K562 (cell line): ENCODE measurements around the gene UROS. TPM values are rescaled to one million over a fixed set of nuclear protein-coding genes. Genes with fewer than 3 reads are reported as not detected.
A peak's percentile ranks its signal among the peaks of the same experiment; 100 is the strongest.

ENCODE experiments used
- ARID1B ChIP-seq: fragments of 450-650 bp; IDR thresholded peaks from 2 replicates; pipeline ENCODE4 v1.6.1; 2016; ENCODE audit warnings: antibody characterized with exemption, mild to moderate bottlenecking, inconsistent platforms
- ATF3 ChIP-seq, 2 experiments: fragments of 450-650 bp in 1 of 2; sonication (generic) in 1 of 2; formaldehyde crosslinking in 1 of 2; IDR thresholded peaks in 1 of 2; conservative IDR thresholded peaks in 1 of 2; 2 replicates each; pipeline versions ENCODE4 v1.6.1 to v1.8.1; 2016 to 2023; ENCODE audit warnings: mild to moderate bottlenecking in 2 of 2, moderate library complexity in 2 of 2, inconsistent platforms in 1 of 2, missing genetic modification reagents in 1 of 2
- CAMTA2 ChIP-seq: fragments of 250-450 bp; sonication (Bioruptor Pico); conservative IDR thresholded peaks from 2 replicates; pipeline ENCODE4 v1.5.1; 2022
- CBFA2T3 ChIP-seq: fragments of 450-650 bp; IDR thresholded peaks from 2 replicates; pipeline ENCODE4 v1.6.1; 2017
- CXXC5 ChIP-seq: fragments of 250-450 bp; sonication (Bioruptor Pico); IDR thresholded peaks from 2 replicates; pipeline ENCODE4 v1.8.0; 2022; ENCODE audit warnings: inconsistent platforms, mild to moderate bottlenecking, moderate library complexity
- GATAD2B ChIP-seq: fragments of 450-650 bp; IDR thresholded peaks from 2 replicates; pipeline ENCODE4 v1.6.1; 2017; ENCODE audit warnings: mild to moderate bottlenecking, borderline replicate concordance
- HDAC3 ChIP-seq: fragments of 450-650 bp; IDR thresholded peaks from 2 replicates; pipeline ENCODE4 v1.6.1; 2018; ENCODE audit warnings: borderline replicate concordance, mild to moderate bottlenecking, moderate library complexity; ENCODE audit not compliant: partially characterized antibody
- L3MBTL2 ChIP-seq: fragments of 450-650 bp; IDR thresholded peaks from 2 replicates; pipeline ENCODE4 v1.6.1; 2016; ENCODE audit warnings: mild to moderate bottlenecking, moderate library complexity
- MAFK ChIP-seq: IDR thresholded peaks from 2 replicates; pipeline ENCODE4 v1.6.1; 2011; ENCODE audit warnings: low read length, improper control_type of control experiment
- NFIC ChIP-seq: fragments of 450-650 bp; IDR thresholded peaks from 2 replicates; pipeline ENCODE4 v1.6.1; 2017; ENCODE audit warnings: mild to moderate bottlenecking, inconsistent platforms
- POLR2B ChIP-seq: fragments of 450-650 bp; IDR thresholded peaks from 2 replicates; pipeline ENCODE4 v1.6.1; 2018; ENCODE audit warnings: low read depth; ENCODE audit not compliant: partially characterized antibody
- PPARD ChIP-seq: fragments of 250-450 bp; sonication (Bioruptor Pico); IDR thresholded peaks from 2 replicates; pipeline ENCODE4 v1.8.0; 2022; ENCODE audit warnings: inconsistent platforms, mild to moderate bottlenecking, moderate library complexity
- RCOR1 ChIP-seq, 2 experiments: IDR thresholded peaks; 2 replicates each; pipeline ENCODE4 v1.6.1; 2012; ENCODE audit warnings: low read depth in 2 of 2, low read length in 2 of 2, borderline replicate concordance in 1 of 2, improper control_type of control experiment in 1 of 2
- SMARCA4 ChIP-seq: fragments of 450-650 bp; IDR thresholded peaks from 2 replicates; pipeline ENCODE4 v1.6.1; 2016
- SRSF1 ChIP-seq: fragments of 200-400 bp; formaldehyde crosslinking; IDR thresholded peaks from 2 replicates; pipeline ENCODE4 v1.6.1; 2017; ENCODE audit warnings: mild to moderate bottlenecking, low read depth, low read length, moderate library complexity
- TARDBP ChIP-seq: fragments of 450-650 bp; IDR thresholded peaks from 2 replicates; pipeline ENCODE4 v1.6.1; 2016
- YBX1 ChIP-seq: fragments of 450-650 bp; IDR thresholded peaks from 2 replicates; pipeline ENCODE4 v1.7.1; 2016; ENCODE audit warnings: mild to moderate bottlenecking
- ZBTB17 ChIP-seq: fragments of 450-650 bp; formaldehyde crosslinking; IDR thresholded peaks from 2 replicates; pipeline ENCODE4 v1.4.0; 2020; ENCODE audit warnings: mild to moderate bottlenecking
- ZC3H8 ChIP-seq: fragments of 450-650 bp; IDR thresholded peaks from 2 replicates; pipeline ENCODE4 v1.6.1; 2017
- ZNF175 ChIP-seq: fragments of 200-800 bp; sonication (Bioruptor generic); IDR thresholded peaks from 2 replicates; pipeline ENCODE4 v1.6.1; 2016; ENCODE audit warnings: low read depth, mild to moderate bottlenecking, missing genetic modification characterization, missing compliant biosample characterization
- ZNF232 ChIP-seq: sonication (generic); formaldehyde crosslinking; IDR thresholded peaks from 2 replicates; pipeline ENCODE4 v1.8.0; 2022; ENCODE audit warnings: mild to moderate bottlenecking, missing genetic modification reagents
- ZNF586 ChIP-seq: fragments of 450-650 bp; formaldehyde crosslinking; conservative IDR thresholded peaks from 2 replicates; pipeline ENCODE4 v1.4.0; 2020; ENCODE audit warnings: mild to moderate bottlenecking, moderate library complexity
- ZNF639 ChIP-seq, 2 experiments: fragments of 200-800 bp in 1 of 2; sonication (Bioruptor generic) in 1 of 2; sonication (generic) in 1 of 2; formaldehyde crosslinking in 1 of 2; IDR thresholded peaks in 1 of 2; conservative IDR thresholded peaks in 1 of 2; 2 replicates each; pipeline versions ENCODE4 v1.5.0 to v1.6.1; 2016 to 2020; ENCODE audit warnings: missing compliant biosample characterization in 1 of 2, missing genetic modification characterization in 1 of 2, missing genetic modification reagents in 1 of 2
- ZNF740 ChIP-seq, 3 experiments: fragments of 200-800 bp in 1 of 3; sonication (Bioruptor generic) in 1 of 3; sonication (generic) in 1 of 3; formaldehyde crosslinking in 1 of 3; IDR thresholded peaks; 2 replicates each; pipeline versions ENCODE4 v1.6.1 to v1.8.0; 2016 to 2022; ENCODE audit warnings: mild to moderate bottlenecking in 2 of 3, missing compliant biosample characterization in 2 of 3, missing genetic modification characterization in 2 of 3, missing genetic modification reagents in 1 of 3
- ZNF75A ChIP-seq: fragments of 450-650 bp; formaldehyde crosslinking; IDR thresholded peaks from 2 replicates; pipeline ENCODE4 v1.4.0; 2020; ENCODE audit warnings: mild to moderate bottlenecking
- ZNF76 ChIP-seq: fragments of 250-450 bp; sonication (Bioruptor Pico); IDR thresholded peaks from 2 replicates; pipeline ENCODE4 v1.4.0; 2020; ENCODE audit warnings: mild to moderate bottlenecking, moderate library complexity, borderline replicate concordance
- ZNF778 ChIP-seq: fragments of 450-650 bp; formaldehyde crosslinking; IDR thresholded peaks from 2 replicates; pipeline ENCODE4 v1.4.0; 2020; ENCODE audit warnings: mild to moderate bottlenecking, moderate library complexity
- polyA plus RNA-seq, 8 experiments: library from polyadenylated mRNA; depleted of rRNA in 4 of 8; stranded (reverse) in 5 of 8; unstranded in 3 of 8; fragments of >200 nt; fragmentation: Nextera tagmentation in 2 of 8; fragmentation: Illumina TruSeq in 1 of 8; extraction: Ambion mirVana in 2 of 8; extraction: Trizol in 1 of 8; gene quantifications; 2 replicates each; pipeline versions ENCODE4 v1.2.1 to v1.2.3, GENCODE V29; 2011 to 2014; ENCODE audit warnings: inconsistent platforms in 1 of 8, missing spikeins in 1 of 8
- total RNA-seq, 7 experiments: library from RNA; depleted of rRNA in 6 of 7; stranded (reverse); fragments of >200 nt in 6 of 7; fragmentation: Illumina TruSeq in 2 of 7; extraction: Trizol in 2 of 7; gene quantifications; 2 replicates each; pipeline versions ENCODE4 v1.2.1 to v1.2.3, GENCODE V29; 2011 to 2021; ENCODE audit warnings: low replicate concordance in 1 of 7
- TF ChIP-seq, protein P1 (sequence below): fragments of 250-450 bp; sonication (Bioruptor Pico); IDR thresholded peaks from 2 replicates; pipeline ENCODE4 v1.8.0; 2021; ENCODE audit warnings: borderline replicate concordance, mild to moderate bottlenecking, moderate library complexity; ENCODE audit not compliant: poor library complexity, severe bottlenecking

Gene UROS
- total and polyA plus RNA-seq, 9 of the 15 experiments (the other 6 are each of a cell fraction or from before 2014, with no cell fraction given), result 6.4 to 39.1 (median 32.3) TPM

- TF ChIP-seq CAMTA2, result no peak
- peak in 1 of 2 experiments; percentile 92; a peak in 2 of 4 replicates for TF ChIP-seq RCOR1 (IDR thresholded peaks at IDR 0.05; ENCODE audit: borderline replicate concordance in 1 of 2, low read depth in 2 of 2, low read length in 2 of 2)
- no peak for TF ChIP-seq ZNF740 (CRISPR knock-in tag; IDR thresholded peaks at IDR 0.05)
- no peak for TF ChIP-seq ZNF740 (tag; IDR thresholded peaks at IDR 0.05)
- TF ChIP-seq CBFA2T3, result peak; percentile 99
- peak; percentile 84 for TF ChIP-seq HDAC3
- TF ChIP-seq YBX1, result no peak
- peak; percentile 19; the same call in 1 of the 2 replicates for TF ChIP-seq ATF3 (IDR thresholded peaks at IDR 0.05)
- no peak for TF ChIP-seq ATF3 (CRISPR knock-in tag; conservative IDR thresholded peaks at IDR 0.05)
- TF ChIP-seq, protein P1, sequence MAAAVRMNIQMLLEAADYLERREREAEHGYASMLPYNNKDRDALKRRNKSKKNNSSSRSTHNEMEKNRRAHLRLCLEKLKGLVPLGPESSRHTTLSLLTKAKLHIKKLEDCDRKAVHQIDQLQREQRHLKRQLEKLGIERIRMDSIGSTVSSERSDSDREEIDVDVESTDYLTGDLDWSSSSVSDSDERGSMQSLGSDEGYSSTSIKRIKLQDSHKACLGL (CRISPR knock-in tag), result no peak
- peak; percentile 97 for TF ChIP-seq SMARCA4
- no peak for TF ChIP-seq ZNF175 (CRISPR knock-in tag)
- peak; percentile 59; the same call in 1 of the 2 replicates for TF ChIP-seq GATAD2B
- no peak for TF ChIP-seq ZC3H8
- TF ChIP-seq ZBTB17 (CRISPR knock-in tag), result no peak
- no peak for TF ChIP-seq POLR2B
- TF ChIP-seq PPARD (CRISPR knock-in tag), result no peak
- peak; percentile 86 for TF ChIP-seq MAFK
- no peak for TF ChIP-seq ZNF75A
- TF ChIP-seq TARDBP, result peak; percentile 38; the same call in 1 of the 2 replicates
- peak; percentile 75 for TF ChIP-seq CXXC5
- peak; percentile 92 for TF ChIP-seq NFIC
- no peak for TF ChIP-seq SRSF1
- peak; percentile 98 for TF ChIP-seq ARID1B
- no peak for TF ChIP-seq ZNF778
- TF ChIP-seq ZNF586 (CRISPR knock-in tag), result no peak
- no peak for TF ChIP-seq ZNF232
- TF ChIP-seq ZNF639 (CRISPR knock-in tag; conservative IDR thresholded peaks at IDR 0.05 in 1 of 2, IDR thresholded peaks at IDR 0.05 in 1 of 2), result 0 out of 4 replicates have a peak, but pooled peaks of 1 of the 2 experiments have one; percentile 57
- no peak for TF ChIP-seq L3MBTL2
- no peak for TF ChIP-seq ZNF76 (CRISPR knock-in tag)
These were observed 6.5 kb downstream of the UROS start (continued) for GRCh38 chr10:125816548-125816947.
